ENCODE results near the gene SPRR5.

Gene SPRR5

DNA sequence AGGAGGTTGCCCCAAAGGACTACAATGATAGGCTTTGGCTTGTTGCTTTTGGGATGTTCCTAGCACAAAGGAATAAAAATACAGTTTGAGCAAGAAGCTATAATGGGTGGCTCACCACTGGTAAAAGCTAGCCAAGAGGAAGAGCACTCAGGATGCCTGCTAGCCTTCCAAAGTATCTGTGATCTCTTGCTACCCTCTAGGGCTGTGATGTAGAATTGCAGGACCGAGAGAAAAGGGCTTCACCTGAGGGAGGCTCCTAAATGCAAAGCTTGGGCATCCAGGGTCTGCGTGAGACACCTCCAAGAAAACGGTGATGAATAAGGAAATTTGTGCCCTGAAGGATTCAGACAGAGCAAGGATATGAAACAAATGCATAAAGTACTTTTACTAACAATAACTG is 20.9 kb upstream of the SPRR5 start:
- no peaks in the 10 kb centered on the region for H3K36me3 Mint-ChIP-seq (ENCODE audit: low read depth)
- no peak overlapping the region for H3K4me3 Mint-ChIP-seq
- H3K27ac Mint-ChIP-seq: no peak overlapping the region
- H3K9me3 Mint-ChIP-seq: peaks cover 5% of the 10 kb centered on the region
- no peaks in the 10 kb centered on the region for H3K4me1 Mint-ChIP-seq (ENCODE audit: low read depth)
- peaks cover 29% of the 10 kb centered on the region for H3K27me3 Mint-ChIP-seq

DNA sequence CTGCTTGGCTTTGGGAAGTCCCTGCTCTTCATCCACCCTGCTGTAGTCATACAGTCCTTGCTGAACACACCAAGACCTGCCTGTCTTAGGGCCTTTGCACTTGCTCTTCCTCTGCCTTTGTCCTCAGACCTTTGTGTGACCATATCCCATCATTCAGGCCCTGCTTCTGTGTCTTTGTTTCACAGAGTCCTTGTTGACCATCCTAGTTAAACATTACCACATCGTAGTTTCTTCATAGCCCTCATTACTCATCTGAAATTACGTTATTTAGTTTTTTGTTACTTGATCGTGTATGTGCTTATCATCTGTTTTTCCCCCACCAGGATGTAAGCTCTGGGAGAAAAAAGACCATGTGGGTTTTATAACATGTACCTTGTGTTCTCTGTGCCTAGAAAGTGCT is 18.3 kb upstream of the SPRR5 start:
- H3K36me3 Mint-ChIP-seq (ENCODE audit: low read depth): no peaks in the 10 kb centered on the region
- no peak overlapping the region for H3K27ac Mint-ChIP-seq
- H3K4me1 Mint-ChIP-seq (ENCODE audit: low read depth): no peaks in the 10 kb centered on the region
- H3K4me3 Mint-ChIP-seq: no peak overlapping the region
- H3K27me3 Mint-ChIP-seq: peaks cover 15% of the 10 kb centered on the region
- peaks cover 5% of the 10 kb centered on the region for H3K9me3 Mint-ChIP-seq

DNA sequence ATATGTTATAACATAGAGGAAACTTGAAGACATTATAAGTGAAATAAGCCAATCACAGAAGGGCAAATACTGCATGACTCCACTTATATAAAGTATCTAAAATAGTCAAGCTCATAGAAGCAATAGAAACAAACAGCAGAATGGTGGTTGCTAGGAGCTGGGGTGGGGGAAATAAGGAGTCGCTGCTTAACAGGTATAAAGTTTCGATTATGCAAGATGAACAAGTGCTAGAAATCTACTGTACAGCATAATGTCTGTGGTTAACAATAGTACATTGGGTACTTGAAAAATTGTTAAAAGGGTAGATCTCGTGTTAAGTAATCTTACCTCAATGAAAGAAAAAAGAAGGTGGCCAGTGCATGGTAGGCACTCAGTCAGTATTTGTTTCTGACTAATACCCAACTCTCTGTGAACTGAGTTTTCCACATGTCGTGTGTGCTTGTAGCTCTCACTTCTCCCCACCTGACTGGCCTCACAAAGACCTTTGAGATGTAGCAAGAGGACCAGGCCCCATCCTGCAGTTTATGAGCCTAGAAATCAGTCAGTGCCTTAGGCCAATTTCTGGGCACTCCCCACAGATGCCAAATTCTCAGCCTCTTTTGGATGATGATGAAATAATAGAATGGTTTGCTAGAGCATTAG is 14.7 kb upstream of the SPRR5 start:
- H3K9me3 Mint-ChIP-seq: peaks cover 5% of the 10 kb centered on the region
- H3K4me3 Mint-ChIP-seq: no peak overlapping the region

DNA sequence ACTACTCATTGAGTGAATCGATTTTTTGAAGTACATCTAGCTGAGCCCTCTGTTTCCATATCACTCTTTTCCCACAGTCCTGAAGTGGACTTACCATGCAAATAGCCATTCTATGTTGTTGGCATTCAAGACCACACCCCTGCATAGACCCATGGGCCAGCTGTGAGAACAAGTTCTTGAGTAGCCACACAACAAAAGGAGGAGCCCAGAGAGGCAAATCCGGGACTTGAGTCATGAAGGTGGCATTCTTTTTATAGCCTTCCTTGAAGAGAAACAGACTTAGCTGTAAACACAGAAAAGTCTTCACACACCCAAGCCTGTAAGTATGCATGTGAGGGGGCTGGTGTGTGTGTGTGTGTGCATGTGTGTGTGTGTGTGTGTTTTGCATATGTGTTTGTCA is 13.8 kb upstream of the SPRR5 start:
- H3K27ac Mint-ChIP-seq: no peak overlapping the region
- peaks cover 5% of the 10 kb centered on the region for H3K9me3 Mint-ChIP-seq
- H3K4me3 Mint-ChIP-seq: no peak overlapping the region
- H3K36me3 Mint-ChIP-seq (ENCODE audit: low read depth): no peaks in the 10 kb centered on the region
- peaks cover 15% of the 10 kb centered on the region for H3K27me3 Mint-ChIP-seq
- no peaks in the 10 kb centered on the region for H3K4me1 Mint-ChIP-seq (ENCODE audit: low read depth)

More for the DNA sequence above, 14.7 kb upstream of the SPRR5 start:
- Mint-ChIP-seq H3K4me1 (ENCODE audit: low read depth) (no peaks in the 10 kb centered on the region), H3K36me3 (ENCODE audit: low read depth) (no peaks in the 10 kb centered on the region), H3K27me3 (peaks cover 15% of the 10 kb centered on the region), H3K27ac (no peak overlapping the region)

DNA sequence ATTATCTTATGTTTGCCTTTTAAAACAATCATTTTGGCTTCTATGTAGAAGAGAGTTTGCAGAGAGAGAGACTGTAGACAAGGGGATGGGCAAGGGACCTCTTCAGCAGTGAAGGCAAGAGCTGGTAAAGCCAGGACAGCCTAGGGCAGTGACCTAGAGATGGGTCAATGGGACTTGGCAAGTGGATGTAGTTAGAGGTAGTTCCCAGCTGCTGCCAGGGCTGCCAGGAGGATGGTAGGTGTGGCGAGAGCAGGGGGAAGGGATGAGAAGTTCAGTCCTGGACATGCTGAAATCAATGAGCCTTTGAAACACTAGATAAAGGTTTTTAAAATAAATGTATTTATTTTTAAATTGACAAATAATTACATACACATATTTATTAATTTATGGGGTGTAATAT is 6.4 kb upstream of the SPRR5 start:
- peaks cover 11% of the 10 kb centered on the region for H3K27me3 Mint-ChIP-seq
- no peaks in the 10 kb centered on the region for H3K4me1 Mint-ChIP-seq (ENCODE audit: low read depth)
- H3K9me3 Mint-ChIP-seq: peaks cover 3% of the 10 kb centered on the region
- no peak overlapping the region for H3K27ac Mint-ChIP-seq
- H3K4me3 Mint-ChIP-seq: no peak overlapping the region
- no peaks in the 10 kb centered on the region for H3K36me3 Mint-ChIP-seq (ENCODE audit: low read depth)

DNA sequence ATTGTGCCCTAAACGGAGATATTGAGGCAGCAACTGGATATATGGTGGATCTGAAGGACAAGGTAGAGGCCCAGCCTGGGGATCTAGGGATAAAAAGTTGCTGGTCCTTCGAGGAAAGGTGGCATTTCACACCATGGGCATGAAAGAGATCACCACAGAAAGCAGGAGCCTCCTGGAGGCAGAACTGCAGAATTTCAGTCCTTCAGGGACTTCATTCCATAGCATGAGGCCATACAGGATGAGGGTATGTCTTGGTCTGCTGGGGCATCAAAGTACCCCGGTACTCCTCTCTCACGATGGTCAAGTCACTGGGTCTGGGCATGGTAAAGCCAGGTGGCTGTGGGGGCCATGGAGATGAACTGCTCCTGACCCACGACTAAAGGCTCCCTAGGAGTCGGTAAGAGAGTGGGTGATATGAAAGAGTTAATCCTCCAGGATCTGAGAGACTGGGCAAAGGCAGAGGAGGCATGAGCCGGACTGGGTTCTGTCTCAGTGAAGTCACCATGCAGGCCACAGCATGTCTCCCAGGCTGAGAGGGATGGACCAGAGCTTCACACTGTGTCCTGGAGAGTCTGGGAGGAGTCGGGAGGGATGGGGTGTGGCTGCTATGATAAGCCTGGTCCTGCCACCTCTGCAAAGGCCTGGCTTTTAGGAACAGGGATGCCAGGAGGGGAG is 5.8 kb upstream of the SPRR5 start:
- peaks cover 3% of the 10 kb centered on the region for H3K9me3 Mint-ChIP-seq

DNA sequence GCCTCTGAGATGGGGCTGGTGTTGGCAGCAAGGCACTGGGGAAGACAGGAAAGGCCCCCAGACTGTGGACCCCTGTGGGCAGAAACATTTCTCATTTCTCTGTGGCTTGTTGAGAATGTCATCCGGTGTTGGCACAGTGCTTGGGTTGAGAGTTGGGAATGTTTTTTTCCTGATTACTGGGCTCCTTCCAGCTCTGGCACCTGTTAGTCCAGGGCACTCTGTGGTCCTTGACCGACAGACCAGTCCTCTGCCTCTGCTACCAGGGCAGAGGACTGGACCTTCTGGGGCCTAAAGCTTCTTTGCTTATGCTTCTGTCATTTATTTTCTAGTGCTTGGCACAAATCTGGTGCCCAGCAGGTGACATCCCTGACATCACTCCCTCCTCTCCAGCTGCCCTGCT is 4.8 kb upstream of the SPRR5 start:
- no peak overlapping the region for H3K4me3 Mint-ChIP-seq
- no peaks in the 10 kb centered on the region for H3K4me1 Mint-ChIP-seq (ENCODE audit: low read depth)
- H3K27ac Mint-ChIP-seq: no peak overlapping the region
- H3K36me3 Mint-ChIP-seq (ENCODE audit: low read depth): no peaks in the 10 kb centered on the region
- H3K9me3 Mint-ChIP-seq: peaks cover 3% of the 10 kb centered on the region
- H3K27me3 Mint-ChIP-seq: peaks cover 12% of the 10 kb centered on the region

More for the DNA sequence above, 5.8 kb upstream of the SPRR5 start:
- H3K27me3 Mint-ChIP-seq: peaks cover 9% of the 10 kb centered on the region
- no peak overlapping the region for H3K27ac Mint-ChIP-seq
- H3K4me1 Mint-ChIP-seq (ENCODE audit: low read depth): no peaks in the 10 kb centered on the region
- no peaks in the 10 kb centered on the region for H3K36me3 Mint-ChIP-seq (ENCODE audit: low read depth)
- H3K4me3 Mint-ChIP-seq: no peak overlapping the region

DNA sequence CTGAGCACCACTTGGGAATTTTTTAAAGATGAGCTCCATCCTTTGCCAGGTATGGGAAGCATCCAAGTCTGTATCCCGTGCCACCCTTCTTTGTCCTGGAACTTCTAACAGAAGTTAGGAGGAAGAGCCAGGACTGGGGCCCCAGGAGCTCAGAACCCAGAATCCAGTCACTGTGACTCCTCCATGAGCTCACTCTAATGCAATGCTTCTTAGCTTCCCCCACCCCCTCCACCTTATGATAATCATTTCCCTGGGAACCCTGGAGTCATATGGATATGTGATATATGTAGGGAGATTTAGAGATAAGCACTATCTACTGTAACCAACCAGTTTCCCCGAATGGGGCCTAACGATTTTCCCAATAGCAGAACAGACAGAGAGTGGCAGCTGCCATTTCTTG is 758 bp upstream of the SPRR5 start:
- H3K27ac Mint-ChIP-seq: no peak overlapping the region
- no peaks in the 10 kb centered on the region for H3K4me1 Mint-ChIP-seq (ENCODE audit: low read depth)
- H3K9me3 Mint-ChIP-seq: no peaks in the 10 kb centered on the region
- H3K36me3 Mint-ChIP-seq (ENCODE audit: low read depth): no peaks in the 10 kb centered on the region
- H3K4me3 Mint-ChIP-seq: no peak overlapping the region
- peaks cover 12% of the 10 kb centered on the region for H3K27me3 Mint-ChIP-seq

DNA sequence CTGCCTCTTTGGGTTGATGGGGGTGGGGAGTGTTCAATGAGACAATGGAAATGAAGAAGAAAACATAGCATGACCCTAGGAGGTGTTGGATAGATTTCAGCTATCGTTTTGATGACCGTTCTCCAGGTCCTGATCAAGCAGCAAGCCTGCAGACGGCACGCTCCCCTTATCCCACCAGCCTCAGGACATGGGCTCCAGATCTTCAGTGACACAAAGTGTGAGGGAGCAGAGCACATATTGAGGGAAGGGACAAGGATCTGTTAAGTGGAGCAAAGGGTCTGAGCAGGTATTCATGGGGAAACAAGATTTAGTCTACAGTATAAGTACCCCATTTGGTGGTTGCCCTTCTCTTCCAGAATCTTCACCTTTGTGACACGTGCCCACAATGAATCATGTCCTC is 4.7 kb downstream of the SPRR5 start:
- Mint-ChIP-seq H3K9me3 (no peaks in the 10 kb centered on the region), H3K4me1 (ENCODE audit: low read depth) (no peaks in the 10 kb centered on the region), H3K27me3 (peaks cover 10% of the 10 kb centered on the region), H3K36me3 (ENCODE audit: low read depth) (no peaks in the 10 kb centered on the region), H3K4me3 (no peak overlapping the region), H3K27ac (no peak overlapping the region)

DNA sequence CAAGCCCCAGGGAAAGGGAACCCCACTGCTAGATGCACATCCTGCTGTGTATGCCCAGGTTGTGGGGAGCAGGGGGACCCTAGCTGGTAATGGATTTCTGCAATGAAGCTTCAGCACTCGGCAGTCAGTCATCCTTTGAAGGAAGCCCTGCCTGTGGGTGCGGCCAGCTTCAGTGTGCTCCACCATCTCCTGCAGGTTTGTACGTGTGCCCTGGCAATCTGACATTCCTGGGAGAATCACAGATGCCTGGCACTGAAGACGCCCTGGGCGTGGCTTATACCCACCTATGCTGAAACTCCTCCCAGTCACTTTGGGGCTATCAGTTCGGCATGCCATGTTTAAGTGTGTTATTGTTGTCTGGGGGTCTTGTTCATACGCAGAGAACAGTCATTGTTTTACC is 6.8 kb downstream of the SPRR5 start:
- H3K4me1 Mint-ChIP-seq (ENCODE audit: low read depth): no peaks in the 10 kb centered on the region
- H3K9me3 Mint-ChIP-seq: no peaks in the 10 kb centered on the region
- no peak overlapping the region for H3K27ac Mint-ChIP-seq
- peaks cover 4% of the 10 kb centered on the region for H3K27me3 Mint-ChIP-seq
- no peaks in the 10 kb centered on the region for H3K36me3 Mint-ChIP-seq (ENCODE audit: low read depth)
- no peak overlapping the region for H3K4me3 Mint-ChIP-seq

DNA sequence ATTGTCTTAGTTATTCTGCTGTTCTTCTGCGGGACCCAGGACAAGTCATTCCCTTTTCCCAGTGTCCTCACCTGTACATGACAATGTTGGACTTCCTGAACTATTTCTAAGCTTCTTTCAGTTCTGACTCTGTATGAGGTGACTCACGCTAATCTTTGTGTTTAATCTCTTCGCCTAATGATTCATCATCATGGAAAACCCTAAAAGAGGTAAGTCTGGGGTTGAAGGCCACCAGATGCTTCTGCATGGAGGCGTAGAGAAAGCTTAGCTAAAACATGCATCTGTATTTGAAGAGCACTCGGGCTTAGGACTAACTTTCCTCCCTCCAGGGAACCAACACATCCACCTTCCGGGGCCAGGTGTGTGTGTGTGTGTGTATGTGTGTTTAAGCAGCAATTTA is 7.4 kb downstream of the SPRR5 start:
- Mint-ChIP-seq H3K27ac (no peak overlapping the region), H3K36me3 (ENCODE audit: low read depth) (no peaks in the 10 kb centered on the region), H3K27me3 (peaks cover 4% of the 10 kb centered on the region)

DNA sequence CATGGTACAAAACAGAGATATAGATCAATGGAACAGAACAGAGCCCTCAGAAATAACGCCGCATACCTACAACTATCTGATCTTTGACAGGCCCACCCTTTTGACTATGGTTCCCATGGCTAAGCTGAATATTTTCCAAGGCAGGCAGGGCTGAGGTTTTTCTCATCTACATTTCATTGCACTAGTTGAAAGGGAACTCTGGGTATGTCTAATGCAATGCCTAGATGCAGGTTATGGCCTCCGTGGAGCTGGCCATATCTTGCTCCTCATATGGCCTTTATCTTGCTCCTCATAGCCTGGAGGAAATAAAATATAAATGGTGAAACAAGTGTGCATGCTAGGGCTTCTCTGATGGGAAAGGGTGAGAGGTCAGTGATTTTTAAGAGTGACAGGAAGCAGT is 10.6 kb downstream of the SPRR5 start:
- no peaks in the 10 kb centered on the region for H3K4me1 Mint-ChIP-seq (ENCODE audit: low read depth)
- no peak overlapping the region for H3K4me3 Mint-ChIP-seq
- no peaks in the 10 kb centered on the region for H3K36me3 Mint-ChIP-seq (ENCODE audit: low read depth)
- peaks cover 3% of the 10 kb centered on the region for H3K27me3 Mint-ChIP-seq
- H3K27ac Mint-ChIP-seq: no peak overlapping the region
- no peaks in the 10 kb centered on the region for H3K9me3 Mint-ChIP-seq

More for the DNA sequence above, 7.4 kb downstream of the SPRR5 start:
- Mint-ChIP-seq H3K4me3 (no peak overlapping the region), H3K4me1 (ENCODE audit: low read depth) (no peaks in the 10 kb centered on the region), H3K9me3 (no peaks in the 10 kb centered on the region)

DNA sequence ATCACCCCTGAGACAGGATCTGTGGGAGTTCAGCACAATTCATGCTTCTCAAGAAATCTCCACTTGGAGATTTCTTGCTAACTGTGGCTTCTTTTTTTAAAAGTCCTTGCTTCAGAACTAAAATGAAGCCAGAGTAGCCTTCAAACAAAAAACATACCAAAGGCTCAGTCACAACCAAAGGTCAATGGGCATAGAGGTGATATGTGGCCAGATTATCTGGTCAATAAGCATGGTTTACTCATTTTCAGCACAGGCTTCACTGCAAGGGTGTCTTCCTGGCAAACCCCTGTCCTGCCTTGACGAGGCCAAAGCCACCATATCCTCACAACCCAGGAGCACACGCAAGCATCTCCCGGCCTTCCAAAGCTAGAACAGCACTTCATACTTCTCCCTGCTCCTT is 12.3 kb downstream of the SPRR5 start:
- H3K4me3 Mint-ChIP-seq: no peak overlapping the region
- H3K27me3 Mint-ChIP-seq: peaks cover 6% of the 10 kb centered on the region
- no peak overlapping the region for H3K27ac Mint-ChIP-seq
- no peaks in the 10 kb centered on the region for H3K9me3 Mint-ChIP-seq
- H3K4me1 Mint-ChIP-seq (ENCODE audit: low read depth): no peaks in the 10 kb centered on the region
- no peaks in the 10 kb centered on the region for H3K36me3 Mint-ChIP-seq (ENCODE audit: low read depth)

DNA sequence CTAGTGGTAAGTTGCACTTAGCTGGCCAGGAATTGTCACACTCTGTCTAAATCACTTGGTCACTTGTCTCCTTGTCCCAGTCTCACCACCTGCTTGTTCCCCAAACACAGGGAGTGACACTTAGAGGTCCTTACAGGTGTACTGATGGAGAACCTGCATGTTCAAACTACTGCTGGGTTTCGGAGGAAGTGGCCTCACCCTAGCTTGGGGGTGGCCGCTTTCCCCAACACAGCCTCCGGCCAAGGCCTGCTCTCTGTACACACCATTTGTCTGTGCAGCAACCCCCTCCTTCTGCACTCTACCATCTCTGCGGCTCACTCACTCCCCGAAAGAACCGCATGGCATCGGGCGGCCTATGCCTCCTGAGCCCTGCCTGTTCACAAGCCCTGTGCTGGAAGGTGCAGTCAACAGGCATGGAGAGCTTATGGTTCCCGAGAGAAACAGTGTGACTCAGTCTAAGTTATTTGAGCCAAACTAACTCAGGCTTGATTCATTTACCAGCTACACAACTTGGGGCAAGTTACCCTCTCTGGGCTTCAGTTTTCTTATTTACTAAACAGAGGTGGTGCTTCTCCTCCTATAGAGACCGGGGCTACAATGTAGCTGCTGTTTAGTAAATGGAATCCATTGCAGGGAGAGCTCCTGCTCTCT is 12.9 kb downstream of the SPRR5 start:
- peaks cover 7% of the 10 kb centered on the region for H3K27me3 Mint-ChIP-seq
- H3K36me3 Mint-ChIP-seq (ENCODE audit: low read depth): no peaks in the 10 kb centered on the region
- H3K9me3 Mint-ChIP-seq: no peaks in the 10 kb centered on the region
- H3K4me3 Mint-ChIP-seq: no peak overlapping the region
- H3K4me1 Mint-ChIP-seq (ENCODE audit: low read depth): no peaks in the 10 kb centered on the region
- H3K27ac Mint-ChIP-seq: no peak overlapping the region

DNA sequence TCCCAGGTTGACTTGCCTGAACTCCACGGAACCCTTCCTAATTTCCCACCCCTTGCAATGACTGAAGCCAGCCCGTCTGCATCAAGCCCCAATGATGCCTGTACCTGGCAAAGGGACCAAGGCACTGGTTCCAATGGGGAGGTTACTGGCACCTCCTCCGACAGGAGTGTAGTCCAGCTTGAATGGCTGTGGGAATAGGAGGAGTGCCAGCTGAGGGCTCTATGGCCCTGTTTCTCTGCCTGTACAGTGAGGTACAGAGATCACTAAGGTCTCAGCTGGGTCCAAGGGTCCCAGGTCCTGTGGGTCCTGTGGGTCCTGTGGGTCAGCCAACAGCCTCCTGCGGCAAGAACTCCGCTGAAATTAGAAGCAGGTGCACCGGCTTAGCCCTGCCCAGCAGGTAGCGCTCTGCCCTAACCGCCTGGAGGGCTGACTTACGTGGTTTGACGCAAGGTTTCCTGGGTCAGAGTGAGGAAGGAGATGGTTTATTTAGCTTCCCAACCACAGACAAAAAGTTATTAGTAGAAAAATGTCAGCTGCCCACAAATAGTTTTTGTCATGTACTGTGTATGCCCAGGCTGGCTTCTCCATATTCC is 13.5 kb downstream of the SPRR5 start:
- Mint-ChIP-seq H3K27me3 (peaks cover 13% of the 10 kb centered on the region), H3K36me3 (ENCODE audit: low read depth) (no peaks in the 10 kb centered on the region), H3K4me3 (no peak overlapping the region), H3K4me1 (ENCODE audit: low read depth) (no peaks in the 10 kb centered on the region), H3K27ac (no peak overlapping the region), H3K9me3 (no peaks in the 10 kb centered on the region)

Measured in stimulated activated naive CD8-positive, alpha-beta T cell treated with anti-CD3 and anti-CD28 coated beads, Interleukin-15, Interleukin-2, amounts not matched to agents 100 ng/mL and 50 ng/mL, for 24 hours (primary cell).